ENCODE measurements around the gene ADGRG7.
A peak's percentile ranks its signal among the peaks of the same experiment; 100 is the strongest.
"Not testable (repeated sequence)": the region's sequence is repeated elsewhere in the genome, so short reads cannot be mapped to it uniquely, and the experiment has no call there.

Gene ADGRG7

DNA sequence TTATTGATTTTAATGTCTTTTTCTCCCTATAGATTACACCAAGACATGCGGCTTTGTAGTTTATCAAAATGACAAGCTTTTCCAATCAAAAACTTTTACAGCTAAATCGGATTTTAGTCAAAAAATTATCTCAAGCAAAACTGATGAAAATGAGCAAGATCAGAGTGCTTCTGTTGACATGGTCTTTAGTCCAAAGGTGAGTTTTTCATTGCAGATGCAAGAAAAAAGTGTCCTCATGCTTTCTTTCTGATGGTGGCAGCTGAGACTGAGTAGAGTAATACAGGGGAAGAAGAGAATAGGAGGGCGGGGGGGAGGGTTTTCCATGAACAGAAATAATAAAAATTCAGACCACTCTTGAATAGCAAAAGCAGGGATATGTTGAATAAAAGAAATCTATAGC, 36.5 kb downstream of the ADGRG7 start:
- no peak for DNase-seq (ENCODE audit: low read depth)

DNA sequence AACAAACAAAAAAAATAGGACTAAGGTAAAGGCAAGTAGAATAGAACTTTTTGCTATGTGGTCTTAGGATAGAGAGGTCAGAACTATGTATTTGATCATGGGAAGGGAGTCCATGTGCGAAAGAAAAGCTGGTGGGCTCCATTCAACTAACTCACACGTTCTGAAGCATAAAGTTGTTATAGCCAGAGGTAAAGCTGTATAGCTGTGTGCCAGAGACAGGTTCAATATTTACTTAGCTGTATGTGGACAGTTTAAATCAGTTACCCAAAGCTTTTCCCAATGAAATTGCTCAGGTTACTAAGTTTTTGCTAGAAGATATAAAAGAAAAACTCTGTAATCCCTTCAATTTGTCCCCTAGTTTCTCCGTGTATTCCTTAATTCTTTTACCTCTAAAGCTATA, 37.8 kb downstream of the ADGRG7 start:
- DNase-seq (ENCODE audit: low read depth), result no peak

DNA sequence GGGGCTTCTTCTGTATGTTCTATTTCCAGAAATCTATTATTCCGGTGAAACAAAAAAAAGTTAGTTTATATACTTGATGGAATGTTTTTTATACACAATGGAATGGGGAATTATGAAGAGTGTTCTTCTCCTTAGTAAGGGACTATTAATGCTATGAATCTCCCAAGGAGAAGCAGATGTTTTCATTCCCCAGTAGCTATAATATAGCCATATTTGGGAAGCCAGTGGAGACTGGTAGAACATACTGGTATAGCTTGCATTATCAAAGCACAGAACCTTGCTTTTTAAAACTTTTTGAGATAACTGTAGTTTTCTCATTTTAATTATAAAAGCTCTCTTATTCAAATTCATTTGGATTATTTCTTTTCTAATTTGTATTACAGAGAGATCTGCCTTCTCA, 38.3 kb downstream of the ADGRG7 start:
- no peak for DNase-seq (ENCODE audit: low read depth)

DNA sequence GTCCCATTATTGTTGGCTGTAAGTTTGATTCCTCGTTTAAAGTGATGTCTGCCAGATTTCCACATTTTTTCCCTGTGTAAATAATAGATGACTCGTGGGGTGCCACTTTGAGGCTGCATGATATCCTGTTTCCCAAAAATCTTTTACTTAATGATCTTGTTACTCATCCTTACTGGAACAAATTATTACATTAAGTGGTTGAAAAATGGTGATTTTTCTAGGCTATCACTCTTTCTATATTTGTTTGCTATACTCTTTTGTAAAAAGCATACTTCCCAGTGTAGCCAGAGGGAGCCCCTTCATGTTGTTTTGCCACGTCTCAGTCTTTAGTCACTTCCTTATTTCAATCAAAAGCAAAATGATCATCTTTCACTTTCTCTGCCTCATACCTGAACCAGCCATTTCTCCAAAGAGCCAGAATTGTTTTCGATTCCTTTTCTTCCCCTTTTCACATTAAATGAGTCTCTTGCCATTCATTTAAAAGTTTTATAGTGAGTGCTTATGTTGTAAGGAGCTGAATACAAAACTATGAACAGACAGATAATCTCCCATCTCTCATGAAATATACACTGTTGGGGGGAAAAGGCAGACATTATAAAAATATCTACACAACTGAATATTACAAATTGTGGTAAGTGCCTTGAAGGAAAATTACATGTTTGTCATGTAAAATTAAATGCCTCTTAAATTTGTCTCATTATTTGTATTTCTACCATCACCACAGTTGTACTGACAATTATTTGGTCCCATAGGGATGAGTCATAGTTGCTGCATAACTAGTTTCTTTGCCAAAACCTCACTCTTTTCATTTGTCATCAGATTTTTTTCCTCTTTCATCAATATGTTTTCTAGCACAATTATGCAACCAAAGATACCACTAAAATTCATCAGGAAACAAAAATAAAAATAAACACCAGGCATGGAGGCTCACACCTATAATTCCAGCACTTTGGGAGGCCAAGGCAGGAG, 41.5 kb downstream of the ADGRG7 start:
- DNase-seq (ENCODE audit: low read depth), result peak; percentile 60

DNA sequence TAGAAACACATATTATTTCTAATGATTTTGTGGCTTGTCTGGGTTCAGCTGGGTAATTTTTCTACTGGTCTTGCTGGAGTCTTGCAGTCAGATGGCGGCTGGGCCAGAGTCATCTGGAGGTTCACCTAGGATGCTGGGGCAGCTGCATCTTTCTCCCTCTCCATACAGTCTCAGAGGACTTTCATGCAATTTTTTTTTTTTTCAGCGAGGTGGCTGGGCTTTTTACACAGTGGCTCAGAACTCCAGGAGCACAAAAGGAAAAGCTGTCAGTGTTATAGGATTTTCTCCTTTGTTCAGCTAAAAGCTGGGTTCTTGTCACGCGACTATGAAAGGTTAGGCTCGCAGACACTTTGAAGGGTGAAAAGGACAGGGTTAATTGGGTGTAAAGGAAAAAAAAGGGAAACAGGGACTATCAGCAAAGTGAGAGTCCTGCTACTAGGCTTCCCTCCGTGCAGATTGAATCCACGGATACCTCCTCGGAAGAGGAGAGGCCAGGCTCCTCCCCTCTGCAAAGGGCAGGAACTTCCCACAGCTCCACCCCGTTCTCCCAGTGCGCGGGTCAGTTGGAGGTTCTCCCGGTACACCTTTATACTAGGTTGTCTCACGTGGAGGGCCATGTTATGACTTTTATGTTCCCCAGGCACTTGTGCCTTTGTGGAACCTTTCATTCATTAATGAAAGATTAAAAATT, 44.3 kb downstream of the ADGRG7 start:
- DNase-seq (ENCODE audit: low read depth), result no peak

DNA sequence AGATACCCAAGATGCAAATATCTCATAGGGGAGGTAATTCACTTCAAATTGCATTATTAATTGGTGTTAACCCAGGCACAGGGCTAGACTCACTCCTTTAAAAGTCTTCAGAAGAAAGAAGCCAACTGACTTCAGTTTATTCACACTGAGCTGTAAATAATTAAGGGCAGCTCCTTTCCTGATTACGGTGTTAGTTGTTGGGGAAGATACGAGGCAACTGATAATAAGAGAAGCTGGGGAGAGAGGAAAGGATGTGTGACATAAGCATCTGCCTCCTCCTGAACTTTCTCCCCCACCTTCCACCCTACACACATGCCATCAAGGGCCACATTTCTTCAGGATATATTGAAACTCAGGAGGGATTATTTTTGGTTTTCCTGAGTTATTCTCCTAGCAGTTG, 47.5 kb downstream of the ADGRG7 start:
- no peak for DNase-seq (ENCODE audit: low read depth)

DNA sequence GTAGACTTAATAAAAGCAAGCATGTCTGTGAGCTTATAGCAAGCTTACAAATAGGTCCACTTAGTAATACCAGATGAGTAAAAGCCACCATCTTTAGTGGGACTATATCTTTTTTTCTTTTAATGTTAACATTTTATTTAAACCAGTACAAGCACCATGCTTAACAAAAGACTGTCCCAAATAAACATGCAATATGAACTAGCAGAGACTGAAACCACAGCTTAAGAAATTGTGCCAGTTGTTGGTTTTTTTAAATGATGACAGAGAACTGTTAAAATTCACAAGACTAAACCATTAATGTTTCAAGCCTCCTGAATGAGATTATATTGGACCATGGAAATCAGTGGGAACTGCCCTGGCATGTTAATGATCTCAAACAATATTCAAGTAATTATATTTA, 51.9 kb downstream of the ADGRG7 start:
- DNase-seq (ENCODE audit: low read depth), result not testable (repeated sequence)

DNA sequence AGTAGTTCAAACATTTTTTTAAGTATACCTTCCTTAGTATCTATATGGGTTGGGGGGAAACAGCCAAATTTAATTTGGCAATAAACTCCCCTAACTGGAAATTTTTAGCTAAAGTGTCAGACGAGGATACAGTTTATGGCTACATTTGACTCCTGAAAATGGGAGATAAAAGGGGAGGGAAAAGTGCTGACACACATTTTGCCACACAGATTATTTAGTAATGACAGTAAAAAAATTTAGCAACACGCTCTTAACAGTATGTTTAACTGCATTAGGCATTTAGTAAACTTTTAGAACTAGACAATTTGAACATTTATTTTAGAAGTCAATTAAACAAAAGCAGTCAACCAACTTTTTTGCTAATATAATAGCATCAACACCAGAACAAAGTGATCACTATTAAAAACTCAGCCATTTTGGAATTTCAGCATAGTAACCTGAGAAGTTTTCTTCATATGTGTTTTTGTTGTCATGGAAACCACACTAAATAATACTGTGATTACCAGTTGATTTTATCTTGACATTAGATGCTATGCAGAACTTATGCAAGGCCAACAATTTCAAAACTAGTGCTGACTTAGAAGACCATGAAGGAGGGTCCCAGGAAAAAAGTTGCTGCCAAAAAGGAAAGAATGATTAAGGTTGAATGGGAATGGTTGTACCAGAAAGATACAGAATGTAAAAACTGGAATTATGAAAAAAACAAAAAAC, 52.9 kb downstream of the ADGRG7 start:
- peak; percentile 33 for DNase-seq (ENCODE audit: low read depth)

DNA sequence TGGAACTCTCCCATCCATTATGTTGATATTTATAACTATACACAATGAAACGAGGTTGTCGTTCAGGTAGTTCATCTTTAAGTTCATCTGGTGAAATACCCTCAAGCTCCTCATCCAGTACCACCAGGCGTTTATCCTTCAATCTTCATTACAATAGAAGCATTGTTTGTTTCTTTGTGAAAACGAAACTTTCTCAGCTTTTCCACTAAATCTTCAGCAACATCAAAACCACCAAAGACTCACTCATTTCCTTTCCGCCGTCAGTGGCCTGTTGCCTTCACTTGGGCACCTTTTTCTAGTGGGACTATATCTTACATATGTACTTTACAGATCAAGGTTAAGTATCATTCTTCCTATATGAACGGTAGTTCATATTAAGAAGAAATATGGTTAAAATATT, 55.8 kb downstream of the ADGRG7 start:
- no peak for DNase-seq (ENCODE audit: low read depth)

DNA sequence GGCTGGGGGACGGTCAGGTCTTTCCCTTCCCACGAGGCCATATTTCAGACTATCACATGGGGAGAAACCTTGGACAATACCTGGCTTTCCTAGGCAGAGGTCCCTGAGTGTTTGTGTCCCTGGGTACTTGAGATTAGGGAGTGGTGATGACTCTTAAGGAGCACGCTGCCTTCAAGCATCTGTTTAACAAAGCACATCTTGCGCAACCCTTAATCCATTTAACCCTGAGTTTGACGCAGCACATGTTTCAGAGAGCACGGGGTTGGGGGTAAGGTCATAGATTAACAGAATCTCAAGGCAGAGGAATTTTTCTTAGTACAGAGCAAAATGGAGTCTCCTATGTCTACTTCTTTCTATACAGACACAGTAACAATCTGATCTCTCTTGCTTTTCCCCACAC, 57.3 kb downstream of the ADGRG7 start:
- DNase-seq (ENCODE audit: low read depth), result not testable (repeated sequence)

DNA sequence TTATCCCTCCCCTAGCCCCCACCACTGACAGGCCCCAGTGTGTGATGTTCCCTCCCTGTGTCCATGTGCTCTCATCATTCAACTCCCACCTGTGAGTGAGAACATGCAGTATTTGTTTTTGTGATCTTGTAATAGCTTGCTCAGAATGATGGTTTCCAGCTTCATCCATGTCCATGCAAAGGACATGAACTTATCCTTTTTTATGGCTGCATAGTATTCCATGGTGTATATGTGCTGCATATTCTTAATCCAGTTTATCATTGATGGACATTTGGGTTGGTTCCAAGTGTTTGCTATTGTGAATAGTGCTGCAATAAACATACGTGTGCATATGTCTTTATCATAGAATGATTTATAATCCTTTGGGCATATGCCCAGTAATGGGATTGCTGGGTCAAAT, 57.9 kb downstream of the ADGRG7 start:
- DNase-seq (ENCODE audit: low read depth), result not testable (repeated sequence)

DNA sequence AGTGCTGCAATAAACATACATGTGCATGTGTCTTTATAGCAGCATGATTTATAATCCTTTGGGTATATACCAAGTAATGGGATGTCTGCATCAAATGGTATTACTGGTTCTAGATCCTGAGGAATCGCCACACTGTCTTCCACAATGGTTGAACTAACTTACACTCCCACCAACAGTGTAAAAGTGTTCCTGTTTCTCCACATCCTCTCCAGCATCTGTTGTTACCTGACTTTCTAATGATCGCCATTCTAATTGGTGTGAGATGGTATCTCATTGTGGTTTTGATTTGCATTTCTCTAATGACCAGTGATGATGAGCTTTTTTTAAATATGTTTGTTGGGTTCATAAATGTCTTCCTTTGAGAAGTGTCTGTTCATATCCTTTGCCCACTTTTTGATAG, 61.6 kb downstream of the ADGRG7 start:
- DNase-seq (ENCODE audit: low read depth), result not testable (repeated sequence)

DNA sequence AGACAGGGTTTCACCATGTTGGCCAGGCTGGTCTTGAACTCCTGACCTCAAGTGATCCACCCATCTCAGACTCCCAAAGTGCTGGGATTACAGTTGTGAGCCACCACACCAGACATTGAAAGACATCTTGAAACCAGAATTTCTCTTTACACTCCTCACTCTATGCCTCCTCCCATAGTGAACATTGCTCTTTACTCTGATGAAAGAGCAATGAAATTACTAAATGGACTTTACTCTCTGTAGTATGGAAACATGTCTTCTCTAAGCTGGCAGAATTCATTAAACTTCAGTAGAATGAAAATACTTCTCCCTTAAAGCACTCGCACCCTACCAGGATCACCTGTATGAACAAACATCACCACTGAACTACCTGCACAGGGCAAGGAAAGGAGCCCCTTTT, 72.1 kb downstream of the ADGRG7 start:
- no peak for DNase-seq (ENCODE audit: low read depth)

DNA sequence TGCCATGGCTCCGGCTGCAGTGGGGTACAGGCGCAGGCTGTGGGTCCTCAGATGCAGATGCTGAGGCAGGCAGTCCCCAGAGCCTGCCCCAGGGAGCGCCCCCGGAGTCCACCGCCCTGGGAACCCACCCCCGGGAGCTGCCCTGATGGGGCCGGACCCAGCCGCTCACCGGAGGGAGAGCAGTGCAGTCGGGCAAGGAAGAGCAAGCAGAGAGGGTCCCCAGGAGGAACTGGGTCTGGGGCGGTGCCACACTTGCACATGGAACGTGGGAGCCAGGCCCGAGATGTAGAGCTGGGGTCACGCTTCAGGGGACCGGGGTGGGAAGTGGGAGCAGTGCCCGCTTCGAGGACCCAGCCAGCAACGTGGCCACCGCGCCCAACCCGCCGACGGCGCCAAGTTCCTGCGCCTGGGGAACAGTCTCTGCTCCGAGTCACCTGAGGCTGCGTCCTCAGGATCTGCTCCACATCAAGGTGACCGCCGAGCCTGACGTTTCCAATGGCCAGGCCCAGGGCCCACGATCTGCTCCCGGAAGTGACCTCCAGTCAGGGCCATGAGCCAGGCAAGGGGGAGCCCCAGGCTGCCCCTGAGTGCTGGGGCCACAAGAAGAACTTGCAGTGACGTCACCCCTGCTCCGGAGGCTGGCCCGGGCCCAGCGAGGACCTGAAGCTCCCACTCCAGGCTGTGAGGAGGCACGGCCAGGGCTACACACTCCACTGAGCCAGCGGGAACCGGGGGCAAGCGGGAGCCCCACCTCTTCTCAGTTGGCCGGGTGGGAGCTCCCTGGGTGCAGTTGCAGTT, 72.9 kb downstream of the ADGRG7 start:
- no peak for DNase-seq (ENCODE audit: low read depth)

DNA sequence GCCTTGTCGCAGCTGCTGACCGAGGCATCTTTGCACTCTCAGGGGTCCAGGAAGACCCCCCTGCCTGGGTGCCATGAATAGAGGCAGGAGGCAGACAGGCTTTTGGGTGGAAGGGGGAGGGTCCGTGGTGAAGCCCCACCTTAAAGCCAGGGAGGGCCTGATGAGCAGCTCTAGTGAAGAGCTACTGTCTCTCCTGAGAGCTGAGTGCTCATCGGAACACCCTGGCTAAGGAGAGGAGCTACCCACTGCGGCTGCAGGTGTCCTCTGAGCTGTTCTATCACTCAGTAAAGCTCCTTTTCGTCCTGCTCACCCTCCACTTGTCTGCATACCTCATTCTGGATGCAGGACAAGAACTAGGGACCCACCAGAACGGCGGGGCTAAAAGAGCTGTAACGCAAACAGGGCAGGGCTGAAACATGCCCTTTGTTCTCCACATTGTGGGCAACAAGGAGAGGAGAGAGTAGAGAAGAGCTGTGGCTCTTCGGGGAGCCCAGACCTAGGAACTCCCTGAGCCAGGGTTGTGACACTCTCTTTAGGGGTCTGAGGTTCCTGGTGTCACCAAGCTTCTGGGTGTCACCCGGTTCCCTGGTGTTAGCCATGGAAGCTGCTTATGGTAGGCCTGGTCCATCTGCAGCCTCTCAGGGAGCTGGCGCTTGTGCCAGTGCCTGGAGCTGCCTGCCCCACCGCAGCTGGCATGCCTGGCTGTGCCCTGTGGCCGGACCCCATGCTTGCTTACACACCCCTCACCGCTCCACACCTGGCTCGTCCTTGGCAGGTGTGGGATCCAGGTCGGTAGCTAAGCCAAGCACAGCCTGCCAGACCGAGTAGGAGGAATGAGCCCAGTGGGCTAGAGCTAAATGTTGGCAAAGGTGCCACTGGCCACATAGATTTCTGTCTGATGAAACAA, 73.7 kb downstream of the ADGRG7 start:
- DNase-seq (ENCODE audit: low read depth), result no peak

DNA sequence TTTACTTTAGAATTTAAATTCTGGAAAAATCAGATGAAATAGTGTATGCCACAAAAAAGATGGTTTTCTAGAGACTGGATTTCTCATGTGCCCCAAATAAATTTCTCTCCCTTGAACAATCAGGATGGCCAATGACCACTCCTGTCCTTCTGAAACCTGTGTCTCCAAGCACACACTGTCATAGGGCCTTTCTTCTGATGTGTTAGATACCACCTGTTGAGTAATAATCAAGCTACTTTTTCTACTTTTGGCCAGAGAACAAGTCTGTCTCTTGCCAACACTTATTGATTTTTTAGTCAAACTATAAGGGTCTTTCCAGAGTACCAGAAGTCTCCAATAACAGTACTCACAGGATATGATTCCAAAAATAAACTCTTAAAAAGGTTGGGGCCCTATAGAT, 83.8 kb downstream of the ADGRG7 start:
- DNase-seq (ENCODE audit: low read depth), result no peak

DNA sequence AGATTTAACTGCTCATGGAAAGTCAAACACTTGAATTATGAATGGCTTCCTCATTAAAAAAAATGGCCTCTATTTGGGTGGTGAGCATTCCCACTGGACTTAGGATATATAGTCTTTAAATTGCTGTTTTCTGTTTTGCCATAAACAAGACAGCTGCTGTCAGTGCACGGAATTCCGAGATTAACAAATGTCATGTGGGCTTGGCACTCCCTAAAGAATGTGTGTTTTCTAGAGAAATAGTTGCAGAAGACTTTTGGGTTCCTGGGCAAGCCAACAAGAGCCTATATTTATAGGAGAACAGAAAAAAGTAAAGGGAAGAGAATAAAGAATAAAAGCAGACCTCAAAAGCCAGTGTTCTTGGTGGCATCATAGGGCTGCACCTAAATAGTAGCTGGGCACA, 86.3 kb downstream of the ADGRG7 start:
- no peak for DNase-seq (ENCODE audit: low read depth)

DNA sequence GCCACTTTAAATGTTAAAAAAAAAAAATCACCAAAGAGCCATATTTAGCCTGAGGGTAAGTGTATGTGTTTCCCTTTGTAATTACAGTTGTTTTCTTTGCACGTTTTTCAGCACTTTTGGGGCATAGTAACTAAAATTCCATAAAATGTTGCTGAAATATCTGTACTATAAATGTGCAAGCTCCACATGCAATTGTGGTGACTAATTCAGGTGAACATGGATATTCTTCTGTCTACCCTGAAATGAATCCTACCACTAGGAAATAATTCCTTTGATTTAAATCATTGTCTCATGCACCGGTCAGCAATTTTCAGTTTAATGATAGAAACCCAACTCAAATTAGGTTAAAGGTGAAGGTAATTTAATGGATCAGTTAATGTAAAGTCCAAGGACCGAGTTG, 86.8 kb downstream of the ADGRG7 start:
- DNase-seq (ENCODE audit: low read depth), result no peak

DNA sequence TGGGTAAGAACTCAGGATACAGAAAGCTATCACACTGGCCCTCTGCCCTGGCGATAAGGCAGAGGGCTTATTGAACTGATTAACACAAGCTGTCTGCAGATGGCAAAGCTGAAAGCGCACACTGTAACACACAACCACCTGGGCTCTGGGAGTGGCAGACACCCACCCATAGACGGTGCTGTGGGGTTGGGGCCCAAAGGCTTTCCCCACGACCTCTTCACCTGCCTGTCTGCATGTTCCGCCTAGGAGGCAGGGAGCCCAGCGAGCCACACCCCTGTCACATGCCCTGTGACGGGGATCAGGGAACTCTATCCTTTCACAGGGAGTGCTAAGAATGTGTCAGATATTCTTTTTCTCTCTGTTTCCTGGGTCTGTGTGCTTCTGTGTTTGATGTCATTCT, 87.8 kb downstream of the ADGRG7 start:
- DNase-seq (ENCODE audit: low read depth), result no peak

DNA sequence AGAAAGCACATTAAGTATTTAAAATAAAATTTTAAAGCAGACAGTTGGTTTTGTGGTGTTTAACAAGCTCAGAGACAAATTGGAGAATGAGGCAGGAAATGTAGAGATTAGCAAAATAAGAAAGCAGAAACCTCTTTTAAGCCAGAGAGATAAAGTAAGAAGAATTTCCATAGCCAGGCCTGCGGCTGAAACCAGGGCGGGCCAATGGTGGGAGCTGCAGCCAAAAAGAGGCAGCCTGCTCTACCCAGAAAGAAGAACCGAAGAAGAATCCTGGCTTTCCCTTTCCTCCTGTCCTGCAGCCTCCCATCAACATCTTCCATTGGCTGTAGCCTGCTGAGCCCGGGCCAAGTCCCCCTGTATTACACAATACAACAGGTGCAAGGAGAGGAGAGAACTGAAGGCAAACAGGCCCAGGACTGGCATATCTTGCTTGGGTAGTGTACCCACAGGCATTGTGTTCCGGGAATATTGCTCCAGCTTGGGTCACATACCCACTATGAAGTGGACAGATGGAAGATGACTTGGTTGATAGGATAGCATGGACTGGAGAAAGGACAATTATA, 88.4 kb downstream of the ADGRG7 start:
- DNase-seq (ENCODE audit: low read depth), result no peak

DNA sequence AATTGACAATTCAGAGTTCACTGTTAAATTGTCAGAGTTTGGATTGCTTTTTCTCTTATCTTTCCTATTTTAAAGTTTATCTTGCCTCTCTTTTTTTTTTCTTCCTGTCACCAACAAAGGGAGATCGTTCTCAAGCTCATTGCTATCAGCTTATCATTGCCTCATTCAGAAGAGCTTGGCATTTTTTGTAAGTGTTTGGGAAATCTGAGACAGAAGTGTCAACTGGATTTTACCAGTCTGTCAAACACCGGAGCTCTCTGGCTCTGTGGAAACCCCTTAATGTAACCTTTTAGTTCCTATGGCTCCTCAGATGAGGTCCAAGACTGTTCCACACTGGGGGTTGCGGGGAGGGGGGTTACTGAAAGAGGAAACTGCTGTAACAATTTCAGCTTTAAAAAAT, 89.3 kb downstream of the ADGRG7 start:
- DNase-seq (ENCODE audit: low read depth), result no peak

All from fibroblast of gingiva (primary cell).